LNCaP clone FGC (cell line): ENCODE measurements around the gene SH3TC2.

Source experiments
- DNase-seq: peaks from one replicate; pipeline ENCODE4 v3.0.0-alpha.2; 2011; ENCODE audit warnings: low read depth
- H3K4me3 ChIP-seq: 2 replicates; pipeline ENCODE4 v1.5.1; 2011; ENCODE audit warnings: mild to moderate bottlenecking, low read depth, low read length, control low read depth
- CTCF ChIP-seq: IDR thresholded peaks from 2 replicates; pipeline ENCODE4 v1.5.1; 2012; ENCODE audit warnings: mild to moderate bottlenecking; ENCODE audit not compliant: control insufficient read depth, insufficient read depth; ENCODE audit errors: extremely low read depth

SH3TC2 gene

GRCh38 chr5:148960070-148960769, 102.6 kb downstream of the SH3TC2 start:
- no peak overlapping the region for H3K4me3 ChIP-seq
- no peak for DNase-seq
- no peak for TF ChIP-seq CTCF

GRCh38 chr5:148957591-148958202, 105.2 kb downstream of the SH3TC2 start:
- H3K4me3 ChIP-seq: no peak overlapping the region
- TF ChIP-seq CTCF: peak; percentile 80
- DNase-seq: no peak

DNA sequence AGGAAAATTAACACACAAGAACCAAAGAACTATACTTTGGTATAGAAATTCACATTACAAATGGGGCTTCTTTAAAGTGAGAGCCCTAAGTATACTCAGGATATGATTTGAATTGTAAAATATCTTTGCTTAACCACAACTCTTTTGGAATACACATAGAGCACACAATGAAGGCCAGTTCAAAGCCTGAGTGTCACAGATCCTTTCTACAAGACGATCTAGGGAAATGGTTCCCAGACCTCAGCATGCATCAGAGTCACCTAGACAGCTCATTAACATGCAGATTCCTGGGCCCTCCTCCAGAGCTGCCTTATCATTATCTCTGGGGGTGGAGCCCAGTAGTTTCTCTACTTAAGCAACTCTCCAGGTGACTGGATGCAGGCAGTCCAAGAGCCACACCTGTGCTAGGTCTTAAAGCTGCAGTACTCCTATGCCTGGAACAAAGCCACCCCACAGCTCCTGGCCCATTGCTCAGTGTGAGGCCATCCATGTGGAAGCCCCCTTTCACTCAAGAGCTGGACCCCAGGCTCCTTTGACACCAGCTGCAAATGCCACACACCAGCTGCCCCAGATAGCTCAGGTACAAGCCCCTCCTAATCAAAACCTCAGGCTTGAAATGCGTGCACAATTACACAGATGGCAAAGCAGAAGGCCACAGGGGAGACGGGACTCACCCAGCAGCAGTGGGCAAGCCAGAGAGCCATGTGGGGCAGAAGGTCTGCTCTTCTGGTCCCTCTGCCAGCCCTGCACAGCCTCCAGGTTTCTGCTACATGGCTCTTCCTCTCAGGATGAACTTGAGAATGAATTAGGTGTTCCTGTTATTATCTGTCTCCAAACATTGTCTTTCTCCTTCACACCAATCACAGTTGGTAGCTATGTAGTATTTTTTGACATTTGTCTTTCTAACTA, 106.1 kb downstream of the SH3TC2 start:
- TF ChIP-seq CTCF: no peak
- no peak for DNase-seq
- H3K4me3 ChIP-seq: no peak overlapping the region
